GM20000 (cell line): ENCODE results near the gene HNRNPM.

Source experiments
- DNase-seq: peaks from one replicate; pipeline ENCODE4 v3.0.0; 2012; ENCODE audit warnings: low spot score
- CTCF ChIP-seq: IDR thresholded peaks from 2 replicates; pipeline ENCODE4 v1.5.1; 2012; ENCODE audit warnings: mild to moderate bottlenecking, control low read depth; ENCODE audit errors: extremely low read depth, missing control alignments

HNRNPM gene

GRCh38 chr19:8461376-8461775, 16.6 kb downstream of the HNRNPM start:
- no peak for DNase-seq
- TF ChIP-seq CTCF = no peak

GRCh38 chr19:8461891-8462290, 17.1 kb downstream of the HNRNPM start:
- no peak for TF ChIP-seq CTCF
- no peak for DNase-seq

- no peak for TF ChIP-seq CTCF
- DNase-seq = no peak
Observed at GRCh38 chr19:8462571-8462970, 17.8 kb downstream of the HNRNPM start.

GRCh38 chr19:8463365-8463764, 18.6 kb downstream of the HNRNPM start:
- DNase-seq = no peak
- TF ChIP-seq CTCF = no peak

GRCh38 chr19:8466018-8466417, 21.2 kb downstream of the HNRNPM start:
- no peak for TF ChIP-seq CTCF
- no peak for DNase-seq

GRCh38 chr19:8468124-8468523, 23.3 kb downstream of the HNRNPM start:
- no peak for DNase-seq
- no peak for TF ChIP-seq CTCF

GRCh38 chr19:8468761-8469373, 24.1 kb downstream of the HNRNPM start:
- no peak for DNase-seq
- TF ChIP-seq CTCF = no peak
